ENCODE results near the gene ADAMTS17.
"Not testable (repeated sequence)": the region's sequence is repeated elsewhere in the genome, so short reads cannot be mapped to it uniquely, and the experiment has no call there.

Gene ADAMTS17

GRCh38 chr15:99987119-99987506 lies 354.7 kb downstream of the ADAMTS17 start:
- in situ Hi-C loops (cut with HindIII; ENCODE audit: low pct_ligation_motif_present, low pct_unique_long_range_greater_than_20kb, low sequenced_read_pairs): no loop called here
- no peak for DNase-seq

- no peak for DNase-seq
- in situ Hi-C loops (cut with HindIII; ENCODE audit: low pct_ligation_motif_present, low pct_unique_long_range_greater_than_20kb, low sequenced_read_pairs): no loop called here
Measured at GRCh38 chr15:99986297-99987118, 355.3 kb downstream of the ADAMTS17 start.

- in situ Hi-C loops (cut with HindIII; ENCODE audit: low pct_ligation_motif_present, low pct_unique_long_range_greater_than_20kb, low sequenced_read_pairs): no loop called here
- no peak for DNase-seq
Measured at GRCh38 chr15:99985878-99986277, 355.9 kb downstream of the ADAMTS17 start.

- in situ Hi-C loops (cut with HindIII; ENCODE audit: low pct_ligation_motif_present, low pct_unique_long_range_greater_than_20kb, low sequenced_read_pairs): no loop called here
- no peak for DNase-seq
Measured at GRCh38 chr15:99984491-99985243, 357.1 kb downstream of the ADAMTS17 start.

- in situ Hi-C loops (cut with HindIII; ENCODE audit: low pct_ligation_motif_present, low pct_unique_long_range_greater_than_20kb, low sequenced_read_pairs): no loop called here
- no peak for DNase-seq
Measured at GRCh38 chr15:99983886-99984286, 357.9 kb downstream of the ADAMTS17 start.

GRCh38 chr15:99983171-99983885 lies 358.4 kb downstream of the ADAMTS17 start:
- in situ Hi-C loops (cut with HindIII; ENCODE audit: low pct_ligation_motif_present, low pct_unique_long_range_greater_than_20kb, low sequenced_read_pairs): no loop called here
- DNase-seq: no peak

GRCh38 chr15:99982662-99983061 lies 359.1 kb downstream of the ADAMTS17 start:
- in situ Hi-C loops (cut with HindIII; ENCODE audit: low pct_ligation_motif_present, low pct_unique_long_range_greater_than_20kb, low sequenced_read_pairs): no loop called here
- no peak for DNase-seq

- DNase-seq: no peak
- in situ Hi-C loops (cut with HindIII; ENCODE audit: low pct_ligation_motif_present, low pct_unique_long_range_greater_than_20kb, low sequenced_read_pairs): no loop called here
Measured at GRCh38 chr15:99981839-99982658, 359.7 kb downstream of the ADAMTS17 start.

- DNase-seq: no peak
Measured at GRCh38 chr15:99981191-99981647, 360.6 kb downstream of the ADAMTS17 start.

GRCh38 chr15:99980752-99981151 lies 361.0 kb downstream of the ADAMTS17 start:
- no peak for DNase-seq
- in situ Hi-C loops (cut with HindIII; ENCODE audit: low pct_ligation_motif_present, low pct_unique_long_range_greater_than_20kb, low sequenced_read_pairs): no loop called here

More at GRCh38 chr15:99981191-99981647, 360.6 kb downstream of the ADAMTS17 start:
- in situ Hi-C loops (cut with HindIII; ENCODE audit: low pct_ligation_motif_present, low pct_unique_long_range_greater_than_20kb, low sequenced_read_pairs): no loop called here

GRCh38 chr15:99979886-99980285 lies 361.9 kb downstream of the ADAMTS17 start:
- in situ Hi-C loops (cut with HindIII; ENCODE audit: low pct_ligation_motif_present, low pct_unique_long_range_greater_than_20kb, low sequenced_read_pairs): not testable (repeated sequence)

GRCh38 chr15:99979371-99979770 lies 362.4 kb downstream of the ADAMTS17 start:
- no peak for DNase-seq
- in situ Hi-C loops (cut with HindIII; ENCODE audit: low pct_ligation_motif_present, low pct_unique_long_range_greater_than_20kb, low sequenced_read_pairs): no loop called here

More at GRCh38 chr15:99979886-99980285, 361.9 kb downstream of the ADAMTS17 start:
- not testable (repeated sequence) for DNase-seq

GRCh38 chr15:99978426-99978825 lies 363.3 kb downstream of the ADAMTS17 start:
- in situ Hi-C loops (cut with HindIII; ENCODE audit: low pct_ligation_motif_present, low pct_unique_long_range_greater_than_20kb, low sequenced_read_pairs): no loop called here
- no peak for DNase-seq

GRCh38 chr15:99977929-99978328 lies 363.8 kb downstream of the ADAMTS17 start:
- in situ Hi-C loops (cut with HindIII; ENCODE audit: low pct_ligation_motif_present, low pct_unique_long_range_greater_than_20kb, low sequenced_read_pairs): no loop called here
- no peak for DNase-seq

- in situ Hi-C loops (cut with HindIII; ENCODE audit: low pct_ligation_motif_present, low pct_unique_long_range_greater_than_20kb, low sequenced_read_pairs): no loop called here
- no peak for DNase-seq
Measured at GRCh38 chr15:99976811-99977271, 364.9 kb downstream of the ADAMTS17 start.

GRCh38 chr15:99976000-99976399 lies 365.8 kb downstream of the ADAMTS17 start:
- no peak for DNase-seq
- in situ Hi-C loops (cut with HindIII; ENCODE audit: low pct_ligation_motif_present, low pct_unique_long_range_greater_than_20kb, low sequenced_read_pairs): no loop called here

- DNase-seq: no peak
- in situ Hi-C loops (cut with HindIII; ENCODE audit: low pct_ligation_motif_present, low pct_unique_long_range_greater_than_20kb, low sequenced_read_pairs): no loop called here
Measured at GRCh38 chr15:99974246-99974645, 367.5 kb downstream of the ADAMTS17 start.

GRCh38 chr15:99973351-99973750 lies 368.4 kb downstream of the ADAMTS17 start:
- in situ Hi-C loops (cut with HindIII; ENCODE audit: low pct_ligation_motif_present, low pct_unique_long_range_greater_than_20kb, low sequenced_read_pairs): no loop called here
- DNase-seq: no peak
